ENCODE results near the gene TK2. TPM values are rescaled to one million over a fixed set of nuclear protein-coding genes. Genes with fewer than 3 reads are reported as not detected.
"Not testable (repeated sequence)": the region's sequence is repeated elsewhere in the genome, so short reads cannot be mapped to it uniquely, and the experiment has no call there.

Gene TK2
- total and polyA plus RNA-seq, 3 experiments from 2014 or later: 5.6 to 10.4 (median 5.6) TPM

DNA sequence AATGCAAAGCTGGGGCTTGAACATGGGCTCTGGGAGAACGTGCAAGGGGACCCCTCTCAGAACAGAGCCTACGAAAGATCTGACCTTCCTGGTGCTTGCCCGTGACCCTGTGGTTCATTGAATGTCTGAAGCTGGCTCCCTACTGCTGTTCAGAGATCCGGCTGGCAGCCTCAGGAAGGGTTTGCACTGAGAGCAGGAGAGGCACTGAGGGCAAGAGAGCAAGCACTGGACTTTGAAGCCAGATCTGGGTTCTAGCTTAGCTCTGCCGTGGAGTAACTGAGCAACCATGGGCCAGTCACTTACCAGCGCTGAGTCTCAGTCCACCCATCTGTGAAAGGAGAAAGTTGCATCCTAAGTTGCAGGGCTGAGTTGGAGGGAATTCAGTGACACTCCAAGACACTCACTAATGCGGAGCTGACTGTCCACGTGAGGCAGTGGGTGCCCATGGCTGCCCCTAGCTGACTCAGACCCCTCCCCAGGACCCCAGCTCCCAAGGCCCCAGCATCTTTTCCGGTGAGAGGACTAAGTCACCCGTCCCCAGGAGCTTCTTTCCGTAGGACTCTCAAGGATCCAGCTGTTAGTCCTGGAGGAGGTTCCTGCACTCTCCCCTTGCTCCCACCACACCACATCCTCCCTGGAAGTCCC lies 81.5 kb downstream of the TK2 start:
- Mint-ChIP-seq H3K4me3 (no peak overlapping the region), H3K36me3 (peaks cover 0 to 7% (median 2%) of the 10 kb centered on the region in 3 donors), H3K27me3 (peaks cover 3 to 43% of the 10 kb centered on the region in 2 donors), H3K9me3 (peaks cover 0 to 2% (median 0%) of the 10 kb centered on the region in 5 donors), H3K4me1 (no peaks in the 10 kb centered on the region), H3K27ac (peak overlapping the region in 1 of 8 donors; percentile 48)
- no peaks in the 10 kb centered on the region for H3K36me3 ChIP-seq (ENCODE audit: insufficient read depth, low read length)
- H3K27me3 ChIP-seq (ENCODE audit: insufficient read depth, low read length, poor library complexity, severe bottlenecking): peaks cover 7% of the 10 kb centered on the region
- POLR2A ChIA-PET: interaction anchor here (0.5 kb wide), 1 partner anchor 128 kb away, joined by 3 read pairs; no protein-coding TSS in a partner anchor
- DNase-seq: no peak
- no peak overlapping the region for H3K27ac ChIP-seq (ENCODE audit: low read depth, low read length)
- no peaks in the 10 kb centered on the region for H3K4me1 ChIP-seq (ENCODE audit: insufficient read depth, low read length)
- CTCF ChIA-PET: interaction anchor here (1.5 kb wide), 1 partner anchor 11 kb away, joined by 5 read pairs; no protein-coding TSS in a partner anchor
- no peaks in the 10 kb centered on the region for H3K9me3 ChIP-seq (ENCODE audit: low read length)
- no peak overlapping the region for H3K4me3 ChIP-seq (ENCODE audit: low read length)

DNA sequence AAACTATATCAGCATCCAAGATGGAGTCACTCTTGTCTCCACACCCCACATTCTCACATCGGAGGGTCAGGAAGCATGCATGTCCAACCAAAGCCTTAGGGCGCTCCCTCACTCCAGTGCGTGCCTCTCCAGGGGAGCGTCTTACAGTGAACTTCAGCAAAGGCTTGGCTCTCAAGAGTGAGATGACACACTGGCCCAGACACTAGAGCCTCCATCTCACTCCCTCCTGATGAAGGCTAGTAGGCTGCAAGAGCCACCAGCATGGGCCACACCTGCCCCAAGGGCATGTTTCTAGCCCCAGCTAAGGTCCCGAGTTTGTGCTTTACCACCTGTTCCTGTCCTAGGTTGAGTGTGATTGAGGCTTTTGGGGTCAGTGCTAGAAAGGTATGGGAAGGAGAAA lies 82.3 kb downstream of the TK2 start:
- Mint-ChIP-seq H3K27me3 (peaks cover 6 to 51% of the 10 kb centered on the region in 2 donors), H3K4me1 (no peaks in the 10 kb centered on the region), H3K9me3 (peaks cover 0 to 2% (median 0%) of the 10 kb centered on the region in 5 donors), H3K27ac (no peak overlapping the region), H3K4me3 (no peak overlapping the region), H3K36me3 (peaks cover 0 to 7% (median 2%) of the 10 kb centered on the region in 3 donors)
- POLR2A ChIA-PET: no interaction called here
- Histone ChIP-seq H3K27me3 (ENCODE audit: insufficient read depth, low read length, poor library complexity, severe bottlenecking) (peaks cover 7% of the 10 kb centered on the region), H3K9me3 (ENCODE audit: low read length) (no peaks in the 10 kb centered on the region), H3K36me3 (ENCODE audit: insufficient read depth, low read length) (no peaks in the 10 kb centered on the region), H3K4me3 (ENCODE audit: low read length) (no peak overlapping the region), H3K27ac (ENCODE audit: low read depth, low read length) (no peak overlapping the region), H3K4me1 (ENCODE audit: insufficient read depth, low read length) (no peaks in the 10 kb centered on the region)
- DNase-seq: no peak
- CTCF ChIA-PET: no interaction called here

DNA sequence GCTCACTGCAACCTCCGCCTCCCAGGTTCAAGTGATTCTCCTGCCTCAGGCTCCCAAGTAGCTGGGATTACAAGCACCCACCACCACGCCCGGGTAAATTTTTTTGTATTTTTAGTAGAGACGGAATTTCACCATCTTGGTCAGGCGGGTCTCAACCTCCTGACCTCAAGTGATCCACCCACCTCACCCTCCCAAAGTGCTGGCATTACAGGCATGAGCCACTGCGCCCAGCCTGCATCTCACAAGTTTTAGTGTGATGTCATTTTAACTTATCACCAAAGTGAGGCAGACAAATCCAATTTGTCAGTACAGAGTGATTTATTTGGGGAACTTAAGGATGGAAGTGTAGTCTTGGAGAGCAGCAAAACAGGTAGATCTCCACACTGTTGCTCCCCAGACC lies 83.3 kb downstream of the TK2 start:
- H3K27ac ChIP-seq (ENCODE audit: low read depth, low read length); H3K4me3 ChIP-seq (ENCODE audit: low read length); POLR2A ChIA-PET; CTCF ChIA-PET; H3K9me3 ChIP-seq (ENCODE audit: low read length); H3K36me3 Mint-ChIP-seq; DNase-seq; H3K4me1 Mint-ChIP-seq; H3K4me1 ChIP-seq (ENCODE audit: insufficient read depth, low read length); H3K27me3 ChIP-seq (ENCODE audit: insufficient read depth, low read length, poor library complexity, severe bottlenecking); H3K9me3 Mint-ChIP-seq; H3K36me3 ChIP-seq (ENCODE audit: insufficient read depth, low read length); H3K4me3 Mint-ChIP-seq; H3K27ac Mint-ChIP-seq: not testable (repeated sequence)
- H3K27me3 Mint-ChIP-seq: peaks cover 11 to 60% of the 10 kb centered on the region in 2 donors

GRCh38 chr16:66465946-66466345 lies 84.0 kb downstream of the TK2 start:
- H3K9me3 Mint-ChIP-seq; H3K27me3 ChIP-seq (ENCODE audit: insufficient read depth, low read length, poor library complexity, severe bottlenecking); H3K4me1 Mint-ChIP-seq; H3K4me3 ChIP-seq (ENCODE audit: low read length); H3K36me3 ChIP-seq (ENCODE audit: insufficient read depth, low read length); POLR2A ChIA-PET; DNase-seq; H3K4me3 Mint-ChIP-seq; H3K27ac ChIP-seq (ENCODE audit: low read depth, low read length); CTCF ChIA-PET; H3K27ac Mint-ChIP-seq; H3K9me3 ChIP-seq (ENCODE audit: low read length); H3K4me1 ChIP-seq (ENCODE audit: insufficient read depth, low read length); H3K36me3 Mint-ChIP-seq: not testable (repeated sequence)
- H3K27me3 Mint-ChIP-seq: peaks cover 11 to 67% of the 10 kb centered on the region in 2 donors

GRCh38 chr16:66462912-66463311 lies 87.0 kb downstream of the TK2 start:
- ChIA-PET POLR2A (no interaction called here), CTCF (no interaction called here)
- Histone ChIP-seq H3K27me3 (ENCODE audit: insufficient read depth, low read length, poor library complexity, severe bottlenecking) (peaks cover 13% of the 10 kb centered on the region), H3K9me3 (ENCODE audit: low read length) (no peaks in the 10 kb centered on the region), H3K27ac (ENCODE audit: low read depth, low read length) (no peak overlapping the region), H3K36me3 (ENCODE audit: insufficient read depth, low read length) (no peaks in the 10 kb centered on the region), H3K4me1 (ENCODE audit: insufficient read depth, low read length) (no peaks in the 10 kb centered on the region), H3K4me3 (ENCODE audit: low read length) (no peak overlapping the region)
- peaks cover 0 to 4% (median 0%) of the 10 kb centered on the region in 5 donors for H3K9me3 Mint-ChIP-seq
- H3K4me3 Mint-ChIP-seq: no peak overlapping the region
- DNase-seq: no peak
- no peaks in the 10 kb centered on the region for H3K4me1 Mint-ChIP-seq
- no peak overlapping the region for H3K27ac Mint-ChIP-seq
- H3K36me3 Mint-ChIP-seq: peaks cover 0 to 7% (median 2%) of the 10 kb centered on the region in 3 donors
- peaks cover 15 to 75% of the 10 kb centered on the region in 2 donors for H3K27me3 Mint-ChIP-seq

DNA sequence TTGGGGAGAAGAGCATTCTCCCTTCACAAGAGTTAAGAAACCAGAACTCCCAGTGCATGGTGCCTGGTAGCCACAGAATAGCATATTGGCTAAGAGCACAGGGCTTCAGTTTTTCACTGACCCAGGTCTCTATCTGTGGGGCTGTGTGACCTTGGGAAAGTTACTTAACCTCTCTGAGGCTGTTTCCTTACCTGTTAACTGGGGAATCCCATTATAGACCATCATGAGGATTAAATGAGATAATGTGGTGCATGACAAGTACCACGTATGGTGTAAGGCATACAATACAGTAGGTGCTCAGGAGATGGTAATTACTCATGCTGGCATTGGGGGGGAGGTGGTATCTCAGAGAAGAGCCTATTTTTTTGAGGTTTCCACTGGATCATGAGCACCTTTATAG lies 89.2 kb downstream of the TK2 start:
- peaks cover 9% of the 10 kb centered on the region for H3K27me3 ChIP-seq (ENCODE audit: insufficient read depth, low read length, poor library complexity, severe bottlenecking)
- H3K27ac Mint-ChIP-seq: no peak overlapping the region
- CTCF ChIA-PET: no interaction called here

DNA sequence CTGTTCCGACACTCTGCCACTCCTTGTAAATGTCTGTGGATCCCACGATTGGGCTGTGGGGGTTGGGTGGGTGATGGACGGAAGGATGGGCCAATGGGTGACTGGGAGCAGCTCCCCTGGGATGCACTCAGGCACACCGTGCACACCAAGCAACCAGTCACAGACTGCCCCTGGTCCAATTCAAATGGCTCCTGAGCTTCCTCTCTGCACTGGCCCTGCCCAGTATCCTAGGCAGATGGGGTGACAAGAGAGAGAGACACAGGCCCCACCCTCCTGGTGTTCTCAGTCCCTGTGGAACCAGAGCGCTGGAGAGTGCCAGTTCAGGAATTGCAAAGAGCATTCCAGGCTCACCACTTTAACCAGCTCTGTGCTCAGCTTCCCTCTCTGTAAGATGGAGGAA lies 90.0 kb downstream of the TK2 start:
- POLR2A ChIA-PET: no interaction called here

More for the DNA sequence above, 89.2 kb downstream of the TK2 start:
- no peaks in the 10 kb centered on the region for H3K4me1 Mint-ChIP-seq
- no peak for DNase-seq
- Histone ChIP-seq H3K4me1 (ENCODE audit: insufficient read depth, low read length) (no peaks in the 10 kb centered on the region), H3K9me3 (ENCODE audit: low read length) (no peaks in the 10 kb centered on the region), H3K36me3 (ENCODE audit: insufficient read depth, low read length) (no peaks in the 10 kb centered on the region), H3K4me3 (ENCODE audit: low read length) (no peak overlapping the region), H3K27ac (ENCODE audit: low read depth, low read length) (no peak overlapping the region)
- no peak overlapping the region for H3K4me3 Mint-ChIP-seq
- POLR2A ChIA-PET: no interaction called here
- H3K27me3 Mint-ChIP-seq: peaks cover 19 to 60% of the 10 kb centered on the region in 2 donors
- H3K36me3 Mint-ChIP-seq: no peaks in the 10 kb centered on the region
- peaks cover 0 to 2% (median 0%) of the 10 kb centered on the region in 5 donors for H3K9me3 Mint-ChIP-seq

DNA sequence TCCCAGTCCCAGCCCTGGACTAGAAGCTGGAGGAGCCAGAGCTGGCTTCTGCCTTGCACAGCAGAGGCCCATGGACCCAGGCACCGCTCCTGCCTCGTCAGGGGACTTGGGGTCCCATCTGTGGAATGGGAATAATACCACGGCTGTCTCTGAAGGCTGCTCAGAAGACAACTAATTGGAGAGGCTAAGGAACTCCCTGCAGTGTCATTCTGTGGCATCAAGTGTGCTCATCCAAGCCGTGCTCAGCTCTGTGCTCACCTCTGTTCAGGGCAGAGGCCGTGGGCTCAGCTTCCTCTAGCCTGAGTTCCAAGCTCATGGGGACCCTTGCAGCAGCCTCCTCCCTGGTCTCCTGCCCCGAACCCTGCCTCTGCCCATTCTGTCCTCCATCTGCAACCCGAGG lies 91.1 kb downstream of the TK2 start:
- no peak overlapping the region for H3K4me3 Mint-ChIP-seq
- H3K4me3 ChIP-seq (ENCODE audit: low read length): no peak overlapping the region
- H3K4me1 Mint-ChIP-seq: no peaks in the 10 kb centered on the region
- no peak overlapping the region for H3K27ac Mint-ChIP-seq
- no peak overlapping the region for H3K27ac ChIP-seq (ENCODE audit: low read depth, low read length)
- H3K36me3 Mint-ChIP-seq: no peaks in the 10 kb centered on the region
- H3K27me3 Mint-ChIP-seq: peaks cover 19 to 46% of the 10 kb centered on the region in 2 donors
- H3K36me3 ChIP-seq (ENCODE audit: insufficient read depth, low read length): no peaks in the 10 kb centered on the region
- CTCF ChIA-PET: interaction anchor here (1.6 kb wide), 1 partner anchor 18 kb away, joined by 4 read pairs; no protein-coding TSS in a partner anchor
- POLR2A ChIA-PET: no interaction called here
- peaks cover 8% of the 10 kb centered on the region for H3K27me3 ChIP-seq (ENCODE audit: insufficient read depth, low read length, poor library complexity, severe bottlenecking)
- peaks cover 0 to 2% (median 0%) of the 10 kb centered on the region in 5 donors for H3K9me3 Mint-ChIP-seq
- H3K9me3 ChIP-seq (ENCODE audit: low read length): no peaks in the 10 kb centered on the region
- no peaks in the 10 kb centered on the region for H3K4me1 ChIP-seq (ENCODE audit: insufficient read depth, low read length)
- DNase-seq: no peak

More for the DNA sequence above, 90.0 kb downstream of the TK2 start:
- Mint-ChIP-seq H3K27ac (no peak overlapping the region), H3K9me3 (peaks cover 0 to 2% (median 0%) of the 10 kb centered on the region in 5 donors), H3K27me3 (peaks cover 19 to 51% of the 10 kb centered on the region in 2 donors), H3K4me3 (no peak overlapping the region), H3K36me3 (no peaks in the 10 kb centered on the region), H3K4me1 (no peaks in the 10 kb centered on the region)
- DNase-seq: no peak
- Histone ChIP-seq H3K27ac (ENCODE audit: low read depth, low read length) (no peak overlapping the region), H3K4me3 (ENCODE audit: low read length) (no peak overlapping the region), H3K4me1 (ENCODE audit: insufficient read depth, low read length) (no peaks in the 10 kb centered on the region), H3K9me3 (ENCODE audit: low read length) (no peaks in the 10 kb centered on the region), H3K27me3 (ENCODE audit: insufficient read depth, low read length, poor library complexity, severe bottlenecking) (peaks cover 9% of the 10 kb centered on the region), H3K36me3 (ENCODE audit: insufficient read depth, low read length) (no peaks in the 10 kb centered on the region)
- CTCF ChIA-PET: interaction anchor here (1.6 kb wide), 1 partner anchor 17 kb away, joined by 4 read pairs; no protein-coding TSS in a partner anchor
